ENCODE data around the gene IRF6. TPM values are rescaled to one million over a fixed set of nuclear protein-coding genes. Genes with fewer than 3 reads are reported as not detected.
"Not testable (repeated sequence)": the region's sequence is repeated elsewhere in the genome, so short reads cannot be mapped to it uniquely, and the experiment has no call there.

Gene IRF6
- total RNA-seq, 1 donor from 2014 or later: 0.15 TPM

DNA sequence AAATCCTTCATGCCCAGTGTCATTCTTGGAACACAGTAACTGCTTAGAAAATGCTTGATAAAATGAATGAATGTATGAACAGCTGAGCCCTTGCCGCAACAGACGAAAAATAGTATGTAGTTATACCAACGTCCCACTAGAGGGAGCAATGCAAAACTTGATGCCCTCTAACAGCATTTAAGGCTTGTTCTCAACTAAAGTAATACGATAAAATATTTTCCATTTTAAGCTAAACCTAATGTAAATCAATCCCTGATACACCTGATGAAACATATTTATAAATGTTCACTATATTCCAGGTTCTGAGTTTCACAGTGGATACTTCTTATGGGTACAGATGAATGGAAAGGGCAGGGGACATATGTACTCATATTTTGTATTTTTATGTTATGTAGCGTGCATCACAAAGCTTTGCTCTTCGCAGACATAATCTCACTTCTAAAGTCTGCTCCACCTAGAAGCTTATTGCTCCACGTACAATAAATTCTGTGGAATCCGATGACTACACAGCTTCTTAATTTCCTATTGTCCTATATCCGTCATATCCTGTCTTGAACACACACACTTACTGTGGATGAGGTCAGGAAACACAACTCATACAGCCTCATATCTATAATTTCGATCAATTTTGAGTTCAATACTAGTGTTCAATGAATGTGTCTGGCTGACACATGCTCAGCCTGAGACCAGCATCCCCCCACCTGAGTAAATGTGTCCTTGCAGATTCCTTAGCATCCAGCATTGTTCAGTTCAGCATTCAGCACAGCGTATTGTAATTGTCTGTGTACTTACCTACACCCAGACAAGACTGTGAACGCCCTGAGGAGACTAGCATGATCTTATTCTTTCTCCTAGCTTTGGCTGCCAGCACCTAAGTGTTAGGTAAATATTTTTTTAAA lies 17.4 kb upstream of the IRF6 start:
- intact Hi-C loops (cut with micrococcal nuclease): loop anchor here (1.0 to 10.0 kb wide), 8 partner anchors 17 to 1959 kb away; partner anchors contain the start of genes IRF6, PLXNA2 and SLC30A1

- intact Hi-C loops (cut with micrococcal nuclease): loop anchor here (1.0 to 10.0 kb wide), 8 partner anchors 16 to 1958 kb away; partner anchors contain the start of genes IRF6, PLXNA2 and SLC30A1
Observed at GRCh38 chr1:209822706-209823105, 16.8 kb upstream of the IRF6 start.

DNA sequence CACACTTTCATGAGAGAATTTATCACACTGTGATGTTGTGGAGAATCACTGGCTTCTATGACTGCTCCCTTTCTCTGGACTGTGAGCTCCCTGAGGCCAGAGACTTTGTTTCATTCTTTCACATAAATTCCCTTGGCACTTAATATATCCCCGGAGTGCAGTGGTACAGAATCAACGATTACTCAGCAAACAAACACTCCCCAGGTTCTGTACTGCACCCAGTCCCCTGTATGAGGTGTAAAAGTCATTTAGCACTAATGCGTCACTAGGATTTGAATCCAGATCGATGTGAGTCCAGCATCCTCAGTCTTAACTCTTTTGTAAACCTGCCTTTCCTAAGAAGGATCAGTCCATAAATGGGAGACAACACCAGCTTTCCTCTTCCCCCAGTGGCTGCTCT lies 15.0 kb upstream of the IRF6 start:
- intact Hi-C loops (cut with micrococcal nuclease): loop anchor here (10.0 kb wide), 4 partner anchors 1514 to 1956 kb away; partner anchors contain the start of genes PLXNA2 and SLC30A1

GRCh38 chr1:209819058-209819457 lies 13.1 kb upstream of the IRF6 start:
- intact Hi-C loops (cut with micrococcal nuclease): no loop called here

DNA sequence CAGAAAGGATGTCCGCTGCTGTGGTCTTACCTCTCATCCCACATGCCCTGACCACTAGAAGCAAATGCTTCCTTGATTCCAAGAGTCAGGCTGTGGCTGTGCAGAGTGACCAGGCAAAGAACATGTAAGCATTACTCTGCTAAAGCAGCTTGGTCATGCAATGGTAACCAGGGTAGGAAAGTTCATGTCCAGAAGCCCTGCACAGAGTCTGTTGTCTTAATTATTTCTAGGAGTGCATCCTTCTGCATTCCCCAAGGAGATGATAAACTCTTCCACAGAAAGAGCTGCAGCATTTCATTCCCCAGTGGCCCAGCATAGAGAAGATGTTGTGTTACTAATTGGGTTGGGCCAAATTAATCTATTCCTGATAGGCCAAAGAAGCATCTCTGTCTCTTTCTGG lies 11.7 kb upstream of the IRF6 start:
- intact Hi-C loops (cut with micrococcal nuclease): no loop called here

DNA sequence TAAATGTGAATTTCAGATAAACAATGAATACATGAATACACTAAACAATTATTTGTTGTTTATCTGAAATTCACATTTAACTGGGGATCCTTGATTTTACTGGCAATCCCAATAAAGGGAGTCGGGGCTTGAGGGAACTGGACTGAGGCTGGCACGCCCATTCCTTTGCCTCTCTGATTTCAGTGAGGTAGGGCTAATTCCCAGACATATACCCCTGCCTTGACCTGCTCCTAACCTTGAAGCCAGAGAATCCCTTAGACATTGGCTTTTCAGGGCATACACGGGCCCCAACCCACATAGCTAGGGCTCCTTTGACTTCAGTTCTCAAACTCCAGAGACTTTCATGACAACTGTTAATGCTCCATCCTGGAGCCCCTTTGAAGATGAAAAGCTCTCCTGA lies 11.0 kb upstream of the IRF6 start:
- intact Hi-C loops (cut with micrococcal nuclease): no loop called here

DNA sequence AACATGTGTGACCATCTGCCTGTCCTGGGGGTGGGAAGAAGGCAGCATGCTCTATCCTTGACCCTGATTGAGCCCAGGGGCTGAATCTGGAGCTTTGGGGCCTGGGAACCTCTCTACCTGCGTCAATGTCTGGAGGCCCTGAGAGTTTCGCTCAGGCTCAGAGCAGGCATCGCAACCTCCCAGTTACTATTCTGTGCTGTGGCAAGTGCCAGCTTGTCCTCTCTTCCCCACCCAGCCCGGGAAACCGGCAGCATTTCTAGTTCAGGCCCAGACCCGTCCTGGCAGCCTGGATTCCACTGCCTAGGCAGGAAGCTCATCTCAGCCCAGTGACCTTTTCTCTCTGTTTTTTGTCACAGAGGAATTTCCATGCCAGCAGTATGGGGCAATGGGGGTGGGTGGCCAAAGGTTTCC lies 10.0 kb upstream of the IRF6 start:
- intact Hi-C loops (cut with micrococcal nuclease): no loop called here

GRCh38 chr1:209815490-209815889 lies 9.5 kb upstream of the IRF6 start:
- intact Hi-C loops (cut with micrococcal nuclease): no loop called here

DNA sequence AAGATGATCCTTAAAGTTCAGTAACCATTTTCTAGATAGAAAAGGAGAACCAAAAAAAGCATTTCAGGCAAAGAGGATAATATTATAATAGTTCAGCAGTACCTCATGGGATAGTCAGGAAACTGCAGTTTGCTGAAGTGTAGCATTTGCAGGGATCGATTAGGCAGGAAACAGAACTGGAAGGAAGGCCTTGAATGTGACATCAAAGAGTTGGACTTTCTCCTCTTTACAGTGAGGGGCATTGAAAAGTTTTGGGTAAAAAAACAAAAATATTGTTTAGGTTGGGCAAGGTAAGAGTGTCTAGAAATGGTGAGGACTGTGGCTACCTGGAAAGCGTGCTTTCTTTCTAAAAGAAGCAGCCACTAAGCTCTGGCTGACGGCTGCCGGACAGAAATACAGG lies 8.0 kb upstream of the IRF6 start:
- intact Hi-C loops (cut with micrococcal nuclease): no loop called here

GRCh38 chr1:209810783-209811182 lies 4.8 kb upstream of the IRF6 start:
- intact Hi-C loops (cut with micrococcal nuclease): no loop called here

DNA sequence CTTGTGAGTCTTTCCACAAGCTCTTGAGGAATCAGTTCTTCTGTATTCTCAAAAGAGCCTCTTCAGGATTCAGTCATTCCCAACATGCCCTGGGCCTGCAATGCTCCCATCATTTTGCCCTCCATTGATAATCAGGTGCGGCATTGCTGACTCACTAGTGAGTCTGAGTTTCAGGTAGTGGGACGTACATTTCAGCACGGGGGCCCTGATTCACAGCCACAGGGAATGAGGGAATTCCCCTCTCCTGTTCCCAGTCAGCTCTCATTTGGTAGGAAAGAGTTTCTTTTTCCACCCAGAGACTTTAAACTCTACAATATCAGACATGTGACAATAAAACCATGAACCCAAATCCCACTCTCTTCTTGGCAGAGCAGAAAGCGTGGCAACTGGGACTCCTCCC lies 3.7 kb upstream of the IRF6 start:
- intact Hi-C loops (cut with micrococcal nuclease): no loop called here

DNA sequence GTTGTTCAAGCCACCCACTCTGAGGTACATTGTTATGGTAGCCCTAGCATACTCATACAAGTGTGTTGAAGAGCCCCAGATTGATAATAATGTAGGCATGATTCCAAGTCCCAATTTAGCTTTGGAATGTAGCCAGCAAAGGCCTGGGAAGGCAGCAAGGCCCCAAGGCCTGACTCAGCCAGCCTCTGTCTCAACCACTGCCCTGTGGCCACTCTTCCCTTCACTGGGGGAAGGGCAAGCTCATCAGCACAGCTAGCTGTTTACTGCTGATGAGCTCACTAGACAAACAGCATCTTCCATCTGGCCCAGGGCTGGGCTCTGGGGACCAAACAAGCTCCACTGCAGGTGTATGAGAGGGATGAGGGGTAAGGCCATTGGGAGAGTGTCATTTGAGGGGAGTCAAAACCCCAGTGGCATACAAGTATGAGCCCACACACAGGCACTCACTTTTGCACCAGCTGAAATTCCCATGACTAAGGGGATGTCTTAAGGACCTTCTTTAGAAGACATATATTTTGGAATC lies 2.2 kb upstream of the IRF6 start:
- intact Hi-C loops (cut with micrococcal nuclease): no loop called here

GRCh38 chr1:209807509-209807908 lies 1.6 kb upstream of the IRF6 start:
- intact Hi-C loops (cut with micrococcal nuclease): loop anchor here (2.0 kb wide), 1 partner anchor 15 kb away; no protein-coding TSS in a partner anchor

GRCh38 chr1:209805341-209805781 lies 581 bp downstream of the IRF6 start:
- intact Hi-C loops (cut with micrococcal nuclease): no loop called here

GRCh38 chr1:209803568-209803967 lies 2.4 kb downstream of the IRF6 start:
- intact Hi-C loops (cut with micrococcal nuclease): no loop called here

DNA sequence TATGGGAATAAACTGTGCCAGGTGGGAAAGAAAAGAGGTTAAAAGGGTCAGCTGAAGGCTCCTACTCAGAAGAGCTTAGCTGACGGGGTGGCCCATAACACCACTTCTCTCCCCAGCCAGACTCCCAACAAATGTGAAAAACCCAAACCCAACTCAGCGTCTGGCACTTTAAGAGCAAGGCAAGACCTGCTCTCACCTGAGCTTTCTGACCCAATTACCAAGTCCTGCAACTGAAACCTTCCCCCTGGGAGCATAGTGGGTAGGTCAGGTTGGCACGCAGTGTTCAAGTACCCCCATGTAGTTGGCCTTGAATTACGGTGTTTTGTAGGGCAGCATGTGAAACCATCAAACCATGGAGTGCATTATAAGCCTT lies 3.2 kb downstream of the IRF6 start:
- intact Hi-C loops (cut with micrococcal nuclease): no loop called here

GRCh38 chr1:209802117-209802779 lies 3.7 kb downstream of the IRF6 start:
- intact Hi-C loops (cut with micrococcal nuclease): no loop called here

- intact Hi-C loops (cut with micrococcal nuclease): no loop called here
Observed at GRCh38 chr1:209800984-209801834, 4.7 kb downstream of the IRF6 start.

- intact Hi-C loops (cut with micrococcal nuclease): no loop called here
Observed at GRCh38 chr1:209797978-209798639, 7.8 kb downstream of the IRF6 start.

DNA sequence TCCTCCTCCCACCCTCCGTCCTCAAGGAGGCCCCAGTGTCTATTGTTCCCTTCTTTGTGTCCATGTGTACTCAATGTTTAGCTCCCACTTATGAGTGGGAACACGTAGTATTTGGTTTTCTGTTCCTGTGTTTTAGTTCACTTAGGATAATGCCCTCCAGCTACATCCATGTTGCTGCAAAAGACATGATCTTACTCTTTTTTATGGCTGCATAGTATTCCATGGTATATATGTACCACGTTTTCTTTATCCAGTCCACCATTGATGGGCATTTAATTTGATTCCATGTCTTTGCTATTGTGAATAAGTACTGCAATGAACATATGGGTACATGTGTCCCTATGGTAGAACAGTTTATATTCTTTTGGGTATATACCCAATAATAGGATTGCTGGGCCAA lies 12.2 kb downstream of the IRF6 start:
- intact Hi-C loops (cut with micrococcal nuclease): not testable (repeated sequence)

DNA sequence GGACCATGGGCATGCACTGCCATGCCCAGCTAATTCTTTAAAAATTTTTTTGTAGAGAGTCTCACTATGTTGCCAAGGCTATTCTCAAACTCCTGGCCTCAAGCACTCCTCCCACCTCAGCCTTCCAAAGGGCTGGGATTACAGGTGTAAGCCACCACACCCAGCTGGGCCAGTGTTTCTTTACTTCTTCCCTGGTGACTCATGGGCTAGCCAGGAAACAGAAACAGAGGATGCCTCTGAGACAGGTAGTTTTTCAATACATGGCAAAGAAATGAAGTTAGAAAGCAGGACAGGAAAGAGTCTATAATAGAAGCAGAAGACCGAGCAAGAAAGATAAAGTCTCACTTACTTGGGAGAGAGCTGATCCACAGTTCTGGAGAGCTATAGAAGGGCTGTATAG lies 14.0 kb downstream of the IRF6 start:
- intact Hi-C loops (cut with micrococcal nuclease): no loop called here

Measured in T-helper 1 cell treated with Interleukin-12 subunit alpha and Interleukin-12 subunit beta and Interleukin-4 antibody, amounts not matched to agents 30 ng/mL and 1 ng/mL, for 36 hours (primary cell).